ENCODE results near the gene TOE1. TPM values are rescaled to one million over a fixed set of nuclear protein-coding genes. Genes with fewer than 3 reads are reported as not detected.

TOE1 gene
- polyA plus RNA-seq, 3 donors = 3.9 to 8.1 (median 5.8) TPM

GRCh38 chr1:45335855-45336324 lies 4.1 kb upstream of the TOE1 start:
- Histone ChIP-seq H3K36me3 (replicated peaks in 1 of 2; ENCODE audit: control insufficient read depth in 1 of 2, insufficient read depth in 2 of 2, low read length in 2 of 2) (peaks cover 22 to 29% of the 10 kb centered on the region in 2 donors), H3K27me3 (ENCODE audit: control insufficient read depth in 2 of 2, insufficient read depth in 2 of 2, low read length in 2 of 2) (no peaks in the 10 kb centered on the region), H3K79me2 (ENCODE audit: insufficient read depth, low read length) (peaks cover 22% of the 10 kb centered on the region), H3K4me3 (replicated peaks in 1 of 3; ENCODE audit: low read depth in 2 of 3, low read length in 3 of 3) (no peak overlapping the region), H3K9ac (ENCODE audit: insufficient read depth, low read length, poor library complexity, severe bottlenecking) (no peak overlapping the region), H3K4me2 (replicated peaks; ENCODE audit: extremely low read depth, low read length, poor library complexity, severe bottlenecking) (no peak overlapping the region), H2AFZ (ENCODE audit: insufficient read depth, low read depth, low read length, poor library complexity, severe bottlenecking) (no peak overlapping the region), H3K9me3 (replicated peaks in 1 of 2; ENCODE audit: control insufficient read depth in 1 of 2, insufficient read depth in 1 of 2, low read length in 2 of 2) (no peaks in the 10 kb centered on the region), H3K4me1 (ENCODE audit: control insufficient read depth in 1 of 2, insufficient read depth in 2 of 2, low read length in 2 of 2) (peaks cover 24 to 25% of the 10 kb centered on the region in 2 donors), H4K20me1 (ENCODE audit: insufficient read depth, low read length) (peaks cover 4% of the 10 kb centered on the region), H3K27ac (ENCODE audit: low read depth in 1 of 2, low read length in 2 of 2) (no peak overlapping the region)
- Mint-ChIP-seq H3K36me3 (peaks cover 22 to 30% of the 10 kb centered on the region in 2 donors), H3K4me1 (peaks cover 27% of the 10 kb centered on the region), H3K4me3 (no peak overlapping the region), H3K27me3 (ENCODE audit: low read depth in 3 of 3) (peaks cover 0 to 5% (median 0%) of the 10 kb centered on the region in 3 donors), H3K9me3 (no peaks in the 10 kb centered on the region), H3K27ac (no peak overlapping the region)
- WGBS (ENCODE audit: insufficient coverage) = 93% methylated on average over 4 of the region's 4 CpGs
- DNase-seq = no peak
- TF ChIP-seq CTCF (IDR thresholded peaks at IDR 0.05) = no peak
- intact Hi-C loops (cut with micrococcal nuclease) = no loop called here

GRCh38 chr1:45337630-45338325 lies 2.2 kb upstream of the TOE1 start:
- Mint-ChIP-seq H3K36me3 (peaks cover 24 to 28% of the 10 kb centered on the region in 2 donors), H3K9me3 (no peaks in the 10 kb centered on the region), H3K4me3 (no peak overlapping the region), H3K27ac (no peak overlapping the region), H3K27me3 (ENCODE audit: low read depth in 3 of 3) (peaks cover 0 to 5% (median 0%) of the 10 kb centered on the region in 3 donors), H3K4me1 (peaks cover 45% of the 10 kb centered on the region)
- intact Hi-C loops (cut with micrococcal nuclease) = no loop called here
- H3K9me3 ChIP-seq (replicated peaks in 1 of 2; ENCODE audit: control insufficient read depth in 1 of 2, insufficient read depth in 1 of 2, low read length in 2 of 2) = no peaks in the 10 kb centered on the region
- peaks cover 11% of the 10 kb centered on the region for H4K20me1 ChIP-seq (ENCODE audit: insufficient read depth, low read length)
- no peaks in the 10 kb centered on the region for H3K27me3 ChIP-seq (ENCODE audit: control insufficient read depth in 2 of 2, insufficient read depth in 2 of 2, low read length in 2 of 2)
- DNase-seq = no peak
- H3K79me2 ChIP-seq (ENCODE audit: insufficient read depth, low read length) = peaks cover 41% of the 10 kb centered on the region
- TF ChIP-seq CTCF (IDR thresholded peaks at IDR 0.05) = no peak
- no peak overlapping the region for H3K4me2 ChIP-seq (replicated peaks; ENCODE audit: extremely low read depth, low read length, poor library complexity, severe bottlenecking)
- H2AFZ ChIP-seq (ENCODE audit: insufficient read depth, low read depth, low read length, poor library complexity, severe bottlenecking) = no peak overlapping the region
- H3K4me1 ChIP-seq (ENCODE audit: control insufficient read depth in 1 of 2, insufficient read depth in 2 of 2, low read length in 2 of 2) = peaks cover 43 to 44% of the 10 kb centered on the region in 2 donors
- no peak overlapping the region for H3K27ac ChIP-seq (ENCODE audit: low read depth in 1 of 2, low read length in 2 of 2)
- no peak overlapping the region for H3K9ac ChIP-seq (ENCODE audit: insufficient read depth, low read length, poor library complexity, severe bottlenecking)
- no peak overlapping the region for H3K4me3 ChIP-seq (replicated peaks in 1 of 3; ENCODE audit: low read depth in 2 of 3, low read length in 3 of 3)
- peaks cover 15 to 22% of the 10 kb centered on the region in 2 donors for H3K36me3 ChIP-seq (replicated peaks in 1 of 2; ENCODE audit: control insufficient read depth in 1 of 2, insufficient read depth in 2 of 2, low read length in 2 of 2)
- 100% methylated on average over 2 of the region's 3 CpGs for WGBS (ENCODE audit: insufficient coverage)
